Adipose tissue (tissue), 3 donors: ENCODE results near the gene ATOH8. TPM values are rescaled to one million over a fixed set of nuclear protein-coding genes. Genes with fewer than 3 reads are reported as not detected.

Source experiments
- H3K27ac ChIP-seq: one replicate; pipeline ENCODE4 v1.5.1; 2013; ENCODE audit warnings: low read depth, low read length
- WGBS, 3 donors: extraction: QIAGEN DNeasy Blood & Tissue Kit; methylation state at CpG; one replicate each; pipeline ENCODE4 v1.1.7; 2013; 5-methylcytosine and 5-hydroxymethylcytosine counted together
- polyA plus RNA-seq, 3 donors: library from polyadenylated mRNA; stranded (reverse); fragments of 200-250 nt; gene quantifications; one replicate each; pipeline ENCODE4 v1.2.3, GENCODE V29; 2013
- donor health status: healthy with polysubstance abuse.
- donor health status: Bipolar disorder and iron deficiency.
- donor health status: healthy.

The ATOH8 gene
- polyA plus RNA-seq, 3 donors: 10.2 to 57.5 (median 29.5) TPM

GRCh38 chr2:85803704-85804425, 50.1 kb downstream of the ATOH8 start:
- no peak overlapping the region for H3K27ac ChIP-seq
- WGBS, 3 donors: 77 to 82% (median 80%) methylated on average over 10 of the region's 10 CpGs

- WGBS, 3 donors: 0% methylated on average over 1 of the region's 1 CpG
- H3K27ac ChIP-seq: no peak overlapping the region
Observed at GRCh38 chr2:85804583-85804982, 50.8 kb downstream of the ATOH8 start.

- no peak overlapping the region for H3K27ac ChIP-seq
- 59 to 84% (median 77%) methylated on average over 4 of the region's 4 CpGs for WGBS, 3 donors
Observed at GRCh38 chr2:85806358-85807118, 52.7 kb downstream of the ATOH8 start.

DNA sequence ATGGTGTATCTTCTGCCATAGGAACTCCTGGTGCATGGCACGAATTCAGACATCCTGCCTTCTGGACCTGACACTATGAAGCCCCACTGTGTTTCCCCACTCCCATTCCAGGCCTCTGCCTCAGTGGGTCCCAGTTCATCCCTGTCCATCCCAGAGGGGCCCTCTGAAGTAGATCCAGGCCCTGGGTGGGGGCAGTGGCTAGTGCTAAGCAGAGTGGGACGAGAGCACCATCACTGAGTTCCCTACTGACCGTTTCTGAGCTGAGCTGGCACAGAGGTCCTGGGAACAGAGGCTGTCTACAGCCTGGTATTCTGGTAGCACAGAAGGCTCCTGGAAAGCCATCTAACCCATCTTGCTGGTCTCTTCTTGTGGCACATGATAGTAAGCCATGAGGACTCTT, 54.0 kb downstream of the ATOH8 start:
- H3K27ac ChIP-seq: no peak overlapping the region
- WGBS, 3 donors: 91 to 100% (median 93%) methylated on average over 3 of the region's 3 CpGs

GRCh38 chr2:85810371-85811179, 56.8 kb downstream of the ATOH8 start:
- 76 to 83% (median 77%) methylated on average over 16 of the region's 16 CpGs for WGBS, 3 donors
- H3K27ac ChIP-seq: no peak overlapping the region

DNA sequence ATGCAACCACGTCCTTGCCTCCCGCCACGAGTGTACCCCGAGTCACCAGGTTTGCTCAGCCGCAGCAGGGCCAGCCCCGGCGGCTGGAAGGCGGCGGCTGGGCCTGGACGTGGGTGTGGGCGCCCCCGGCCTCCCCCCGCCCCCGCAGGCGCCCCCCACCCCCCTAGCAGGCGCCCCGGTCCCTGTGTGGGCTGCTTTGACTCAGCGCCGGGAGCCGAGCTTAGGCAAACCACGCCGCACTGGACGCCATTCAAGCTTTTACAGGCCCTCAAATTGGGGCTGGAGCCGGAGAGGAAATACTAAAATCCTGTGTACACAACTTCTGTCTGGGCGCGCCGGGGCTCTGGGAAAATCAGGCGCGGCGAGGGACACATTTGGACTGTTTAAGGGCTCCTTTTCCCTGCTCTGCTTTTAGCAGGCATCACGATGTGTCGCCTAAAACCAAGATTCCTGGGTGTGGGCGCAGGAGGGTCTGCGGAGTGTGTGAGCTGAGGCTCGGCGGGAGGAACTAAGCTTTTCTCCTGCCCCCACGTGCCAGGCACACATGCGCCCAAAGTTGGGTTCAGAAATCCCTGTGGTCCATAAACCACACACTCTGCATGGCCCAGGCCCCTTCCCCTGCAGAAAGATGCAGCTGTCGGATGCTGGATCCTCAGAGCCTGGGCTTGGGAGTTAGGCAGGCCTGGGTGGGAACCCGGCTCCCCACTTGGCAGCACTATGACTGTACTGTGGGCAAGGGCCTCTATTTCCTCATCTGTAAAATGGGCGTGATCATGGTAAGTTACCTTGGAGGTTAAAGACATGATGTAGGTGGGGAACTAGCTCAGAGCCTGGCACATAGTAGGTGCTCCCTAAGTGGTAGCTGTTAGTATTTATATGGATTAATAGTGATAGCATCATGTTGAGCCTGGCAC, 57.6 kb downstream of the ATOH8 start:
- WGBS, 3 donors: 30 to 64% (median 36%) methylated on average over 40 to 41 of the region's 41 CpGs
- no peak overlapping the region for H3K27ac ChIP-seq

DNA sequence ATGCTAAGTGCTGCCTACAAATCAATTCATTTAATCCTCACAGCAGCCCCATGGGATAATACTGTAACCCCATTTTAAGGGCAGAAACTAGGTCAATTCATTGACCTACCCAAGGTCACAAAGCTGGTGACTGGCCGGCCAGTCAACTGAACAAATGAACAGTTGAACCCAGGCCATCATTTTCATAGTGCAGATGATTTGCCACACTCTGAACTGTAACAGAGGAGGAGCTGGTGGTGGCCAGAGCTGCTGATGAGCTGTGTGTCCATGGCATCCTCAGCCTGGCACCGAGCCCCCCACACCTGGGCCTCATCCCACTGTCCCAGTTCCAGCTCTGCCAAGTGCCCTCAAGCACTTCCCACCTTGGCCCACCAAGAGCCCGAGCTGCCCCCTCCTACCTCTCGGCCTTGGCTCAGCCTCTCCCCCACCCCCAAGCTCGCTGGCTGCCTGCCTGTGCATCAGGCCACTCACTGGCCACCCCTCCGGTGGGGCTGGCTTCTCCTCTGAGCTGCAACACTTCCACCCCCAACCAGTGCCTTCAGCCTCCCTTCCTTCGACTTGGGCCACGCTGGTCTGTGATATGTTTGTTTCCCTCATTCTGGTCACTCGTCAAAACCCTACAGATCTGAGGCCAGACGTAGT, 58.4 kb downstream of the ATOH8 start:
- no peak overlapping the region for H3K27ac ChIP-seq
- 80 to 92% (median 88%) methylated on average over 10 of the region's 10 CpGs for WGBS, 3 donors

- WGBS, 3 donors: 86 to 93% (median 86%) methylated on average over 7 of the region's 7 CpGs
- H3K27ac ChIP-seq: no peak overlapping the region
Observed at GRCh38 chr2:85813211-85813981, 59.6 kb downstream of the ATOH8 start.

DNA sequence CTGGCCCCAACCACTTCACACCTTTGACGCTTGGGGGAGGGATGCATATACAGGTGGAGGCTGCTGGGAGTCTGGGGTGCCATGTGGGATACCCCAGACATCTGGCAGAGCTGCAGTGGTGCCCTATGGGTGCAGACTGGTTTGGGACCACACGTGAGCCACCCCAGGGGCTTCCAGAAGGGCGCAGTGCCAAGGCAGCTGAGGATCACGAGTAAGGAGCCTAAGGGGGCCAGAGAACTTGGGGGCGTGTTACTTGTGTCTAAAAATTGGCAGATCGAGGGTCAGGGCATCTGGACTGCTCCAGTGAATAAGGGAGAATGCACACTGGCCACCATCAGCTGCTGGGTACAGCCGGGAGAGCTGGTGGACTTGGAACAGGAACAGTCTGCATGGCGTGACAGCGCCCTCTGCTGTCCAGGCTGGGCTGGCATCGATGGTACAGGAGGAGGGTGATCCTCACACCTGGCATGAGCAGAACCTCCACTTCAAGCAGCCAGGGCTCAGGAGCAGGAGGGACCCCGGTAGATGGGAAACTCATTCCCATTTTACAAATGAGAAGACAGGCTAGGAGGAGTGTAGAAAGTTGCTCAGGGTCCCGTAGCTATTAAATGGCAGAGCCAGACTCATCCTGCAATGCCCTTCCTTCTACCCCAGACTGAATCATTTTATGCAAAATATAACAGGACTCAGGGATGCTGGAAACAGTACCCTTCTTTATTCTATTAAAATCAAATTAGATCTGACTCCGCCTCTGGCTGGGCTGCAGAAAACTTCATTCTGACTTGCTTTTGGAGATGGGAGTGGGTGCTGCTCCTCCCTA, 60.4 kb downstream of the ATOH8 start:
- 29 to 30% (median 30%) methylated on average over 13 of the region's 13 CpGs for WGBS, 3 donors

GRCh38 chr2:85814802-85815550, 61.2 kb downstream of the ATOH8 start:
- H3K27ac ChIP-seq: no peak overlapping the region
- 40 to 75% (median 71%) methylated on average over 10 of the region's 10 CpGs for WGBS, 3 donors

More for the DNA sequence above, 60.4 kb downstream of the ATOH8 start:
- no peak overlapping the region for H3K27ac ChIP-seq

DNA sequence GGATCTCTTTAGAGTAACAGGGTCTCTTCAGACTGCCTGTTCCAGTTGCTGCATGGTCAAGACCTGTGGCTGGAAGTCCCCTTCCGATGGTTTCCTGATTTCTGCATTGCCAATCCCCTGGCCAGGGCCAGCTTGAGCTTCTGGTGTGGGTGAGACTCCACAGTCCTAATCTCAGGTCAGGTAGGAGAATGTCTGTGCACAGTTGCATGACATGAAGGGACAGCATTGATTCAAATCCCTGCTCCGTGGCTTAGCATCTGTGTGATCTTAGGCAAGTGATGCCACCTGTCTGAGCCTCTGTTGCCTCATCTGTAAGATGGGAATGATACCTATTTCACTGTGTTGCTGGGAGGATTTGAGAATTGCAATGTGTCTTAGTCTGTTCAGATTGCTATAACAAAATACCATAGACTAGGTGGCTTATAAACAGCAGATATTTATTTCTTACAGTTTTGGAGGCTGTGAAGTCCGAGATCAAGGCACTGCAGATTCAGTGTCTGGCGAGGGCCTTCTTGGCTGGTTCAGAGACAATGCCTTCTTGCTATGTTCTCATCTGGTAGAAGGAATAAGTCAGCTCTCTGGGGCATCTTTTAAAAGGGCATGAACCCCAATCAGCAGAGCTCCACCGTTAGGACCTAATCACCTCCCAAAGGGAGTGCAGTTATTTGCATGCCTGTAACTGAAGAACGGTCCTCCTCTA, 66.2 kb downstream of the ATOH8 start:
- 73 to 82% (median 79%) methylated on average over 6 of the region's 6 CpGs for WGBS, 3 donors
- no peak overlapping the region for H3K27ac ChIP-seq

DNA sequence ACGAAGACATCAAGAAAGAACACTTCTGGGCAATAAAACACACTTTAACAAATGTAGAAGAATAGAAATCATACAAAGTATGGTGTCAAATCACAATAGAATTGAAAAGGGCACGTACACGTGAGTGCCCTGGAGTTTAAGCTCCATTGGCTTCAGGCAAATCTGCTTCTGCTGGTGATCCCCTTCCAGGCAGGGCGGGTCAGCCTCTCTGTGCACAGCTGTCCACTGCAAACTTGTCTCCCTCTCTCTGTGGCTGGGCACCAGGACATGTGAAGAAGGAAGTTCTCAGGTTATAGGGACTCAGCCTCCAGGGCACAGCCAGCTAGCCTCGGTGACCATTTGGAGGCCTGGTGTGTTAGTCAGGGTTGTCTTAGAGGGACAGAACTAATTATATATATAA, 69.0 kb downstream of the ATOH8 start:
- 87 to 91% (median 87%) methylated on average over 5 of the region's 5 CpGs for WGBS, 3 donors
- H3K27ac ChIP-seq: no peak overlapping the region

DNA sequence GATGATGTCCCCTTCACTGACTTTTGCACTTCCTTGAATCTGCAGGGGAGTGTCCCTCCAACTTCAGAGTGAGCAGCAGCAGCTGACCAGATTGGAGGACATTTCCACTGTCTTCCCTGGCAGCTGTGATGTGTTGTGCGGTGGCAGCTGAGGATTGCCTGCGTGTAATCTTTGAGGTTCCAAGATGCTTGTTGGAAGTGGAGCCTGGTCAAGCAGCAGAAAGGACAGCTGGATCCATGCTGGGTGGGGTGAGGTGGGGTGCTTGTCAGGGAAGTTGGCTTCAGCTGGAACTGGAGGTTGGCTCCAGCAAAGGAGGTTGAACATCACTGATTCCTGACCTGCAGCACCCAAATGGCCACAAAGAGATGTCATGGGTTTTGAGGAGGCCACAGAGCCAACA, 70.2 kb downstream of the ATOH8 start:
- H3K27ac ChIP-seq: no peak overlapping the region
- WGBS, 3 donors: 48 to 66% (median 50%) methylated on average over 2 of the region's 2 CpGs

- 27 to 28% (median 27%) methylated on average over 20 of the region's 20 CpGs for WGBS, 3 donors
- no peak overlapping the region for H3K27ac ChIP-seq
Observed at GRCh38 chr2:85826990-85827878, 73.4 kb downstream of the ATOH8 start.
